Stimulated activated CD4-positive, alpha-beta T cell treated with anti-CD3 and anti-CD28 coated beads, Interleukin-4, amount 100 ng/mL, for 1 hour (primary cell): ENCODE results near the gene TMEM91.
"Not testable (repeated sequence)": the region's sequence is repeated elsewhere in the genome, so short reads cannot be mapped to it uniquely, and the experiment has no call there.

ENCODE experiments used
- DNase-seq: peaks from one replicate; pipeline ENCODE4 v3.0.0-alpha.2; 2020

TMEM91 gene

GRCh38 chr19:41381536-41381935 is 5.2 kb downstream of the TMEM91 start:
- DNase-seq: not testable (repeated sequence)

GRCh38 chr19:41384351-41384750 is 8.0 kb downstream of the TMEM91 start:
- DNase-seq: no peak

GRCh38 chr19:41386442-41386841 is 10.1 kb downstream of the TMEM91 start:
- no peak for DNase-seq

- DNase-seq: no peak
Observed at GRCh38 chr19:41391618-41392017, 15.3 kb downstream of the TMEM91 start.

- DNase-seq: no peak
Observed at GRCh38 chr19:41392775-41393174, 16.4 kb downstream of the TMEM91 start.

- DNase-seq: no peak
Observed at GRCh38 chr19:41395355-41395754, 19.0 kb downstream of the TMEM91 start.

- DNase-seq: peak; percentile 99
Observed at GRCh38 chr19:41397086-41398049, 21.0 kb downstream of the TMEM91 start, which contains the start of the genes BCKDHA and EXOSC5. BCKDHA (plus strand) TSS chr19:41397818; CDS start chr19:41397828, 10 bp downstream. EXOSC5 (minus strand) TSS chr19:41397359; CDS start chr19:41397328, 31 bp downstream.

GRCh38 chr19:41398050-41398418 is 21.7 kb downstream of the TMEM91 start:
- DNase-seq: no peak

GRCh38 chr19:41398598-41398997 is 22.3 kb downstream of the TMEM91 start:
- no peak for DNase-seq

- no peak for DNase-seq
Observed at GRCh38 chr19:41399091-41399490, 22.8 kb downstream of the TMEM91 start.

- no peak for DNase-seq
Observed at GRCh38 chr19:41399525-41399924, 23.2 kb downstream of the TMEM91 start.

GRCh38 chr19:41401483-41401882 is 25.1 kb downstream of the TMEM91 start:
- no peak for DNase-seq

- no peak for DNase-seq
Observed at GRCh38 chr19:41402010-41402409, 25.7 kb downstream of the TMEM91 start.

- no peak for DNase-seq
Observed at GRCh38 chr19:41403181-41403970, 27.0 kb downstream of the TMEM91 start.

GRCh38 chr19:41405776-41406175 is 29.4 kb downstream of the TMEM91 start:
- DNase-seq: no peak

- DNase-seq: no peak
Observed at GRCh38 chr19:41407271-41407670, 30.9 kb downstream of the TMEM91 start.

GRCh38 chr19:41408256-41408655 is 31.9 kb downstream of the TMEM91 start:
- no peak for DNase-seq

GRCh38 chr19:41408846-41409245 is 32.5 kb downstream of the TMEM91 start:
- not testable (repeated sequence) for DNase-seq

GRCh38 chr19:41409288-41409687 is 33.0 kb downstream of the TMEM91 start:
- no peak for DNase-seq

- no peak for DNase-seq
Observed at GRCh38 chr19:41410336-41411054, 34.2 kb downstream of the TMEM91 start.

- DNase-seq: no peak
Observed at GRCh38 chr19:41411100-41411967, 35.0 kb downstream of the TMEM91 start.

- DNase-seq: no peak
Observed at GRCh38 chr19:41411968-41412265, 35.6 kb downstream of the TMEM91 start.
